GM18505 (cell line): ENCODE measurements around the gene SLC15A3.

Experiments
- ATAC-seq: cut with Tn5 transposase; IDR thresholded peaks from one replicate; pipeline ENCODE4 v1.9.1; 2021; ENCODE audit not compliant: unreplicated experiment
- POLR2A ChIP-seq: IDR thresholded peaks from 4 replicates; pipeline ENCODE4 v1.6.1; 2011; ENCODE audit warnings: borderline replicate concordance; ENCODE audit not compliant: insufficient read depth, insufficient read length; ENCODE audit errors: extremely low read depth

Gene SLC15A3

DNA sequence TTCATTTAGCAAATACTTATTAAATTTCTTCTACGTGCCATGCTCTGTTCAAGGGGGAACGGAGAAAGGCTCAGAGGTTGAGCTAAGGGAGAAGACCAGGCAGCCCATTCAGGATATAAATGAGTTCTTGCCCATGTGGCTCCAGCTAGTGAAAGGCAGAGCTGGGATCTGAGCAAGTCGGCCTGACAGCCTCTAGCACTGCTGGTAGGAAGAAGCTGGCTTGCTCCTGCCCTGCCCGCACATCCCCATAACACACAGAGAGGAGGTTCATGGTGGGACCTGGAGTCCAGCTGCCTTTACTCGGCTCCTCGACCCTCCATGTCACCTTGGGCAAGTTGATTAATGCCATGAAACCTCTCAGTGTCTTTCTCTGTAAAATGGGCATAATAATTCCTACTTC is 2.0 kb downstream of the SLC15A3 start:
- no peak for ATAC-seq
- no peak for TF ChIP-seq POLR2A

DNA sequence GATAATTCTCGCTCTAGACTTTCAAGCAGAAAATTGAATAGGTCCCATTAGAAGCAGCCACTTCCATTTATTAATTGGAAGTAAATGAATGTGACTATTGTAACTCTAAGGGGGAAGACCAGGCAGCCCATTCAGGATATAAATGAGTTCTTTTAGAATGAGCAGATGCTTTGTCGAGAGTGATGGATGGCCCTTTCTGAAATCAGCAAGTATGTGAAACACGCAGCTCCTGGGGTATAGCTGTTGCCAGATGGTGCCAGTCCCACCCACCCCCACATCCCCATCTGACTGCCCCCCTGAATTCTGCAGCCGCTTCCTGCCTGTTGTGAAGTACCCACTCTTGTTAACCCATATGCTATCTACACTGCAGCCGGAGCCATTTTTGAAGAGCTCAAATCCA is 3.7 kb downstream of the SLC15A3 start:
- TF ChIP-seq POLR2A: no peak
- ATAC-seq: no peak

DNA sequence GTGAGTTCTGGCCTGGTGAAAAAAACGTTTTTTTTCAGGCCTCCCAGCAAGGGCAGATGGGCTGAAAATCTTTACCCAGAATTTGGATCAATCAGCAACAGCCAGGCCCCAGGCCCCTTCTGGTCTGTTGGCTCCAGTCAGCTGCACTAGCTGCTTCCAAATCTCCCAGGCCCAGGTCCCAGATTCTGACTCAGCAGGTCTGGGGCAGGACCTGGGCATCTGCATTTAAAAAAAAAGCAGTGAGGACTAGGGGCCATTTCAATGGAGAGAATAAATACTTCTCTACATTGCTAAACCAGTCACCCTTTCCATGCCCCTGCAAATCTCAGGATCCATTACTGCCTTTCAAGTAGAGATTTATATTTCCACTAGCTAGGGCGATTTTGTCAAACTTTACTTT is 4.3 kb downstream of the SLC15A3 start:
- TF ChIP-seq POLR2A: no peak
- ATAC-seq: no peak

DNA sequence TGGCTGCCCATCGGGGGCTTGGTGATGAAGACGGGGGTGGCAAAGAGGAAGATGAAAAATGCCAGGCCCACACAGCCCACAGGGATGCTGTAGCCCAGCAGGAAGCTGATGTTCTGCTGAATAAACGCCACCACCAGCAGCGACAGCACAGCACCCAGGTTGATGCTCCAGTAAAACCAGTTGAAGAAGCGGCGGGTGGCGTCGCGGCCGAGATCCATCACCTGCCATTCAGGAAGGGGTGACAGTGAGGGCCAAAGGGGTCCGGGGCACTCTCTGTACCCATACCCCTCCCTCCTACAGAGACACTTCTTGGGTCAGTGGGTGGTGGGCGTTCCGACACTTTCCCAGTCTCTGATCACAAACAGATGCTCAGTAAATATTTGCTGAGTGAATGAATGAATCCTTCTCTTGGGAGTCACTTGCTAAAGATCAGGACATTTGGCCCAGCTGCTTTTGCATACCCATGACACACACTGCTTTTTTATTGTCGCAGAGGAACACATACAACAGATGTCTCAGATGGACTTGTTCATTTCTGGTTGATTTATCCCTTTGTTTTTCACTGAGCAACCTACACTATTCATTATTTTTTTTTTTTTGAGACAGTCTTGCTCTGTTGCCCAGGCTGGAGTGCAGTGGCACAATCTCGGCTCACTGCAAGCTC is 5.2 kb downstream of the SLC15A3 start:
- TF ChIP-seq POLR2A: no peak
- no peak for ATAC-seq

DNA sequence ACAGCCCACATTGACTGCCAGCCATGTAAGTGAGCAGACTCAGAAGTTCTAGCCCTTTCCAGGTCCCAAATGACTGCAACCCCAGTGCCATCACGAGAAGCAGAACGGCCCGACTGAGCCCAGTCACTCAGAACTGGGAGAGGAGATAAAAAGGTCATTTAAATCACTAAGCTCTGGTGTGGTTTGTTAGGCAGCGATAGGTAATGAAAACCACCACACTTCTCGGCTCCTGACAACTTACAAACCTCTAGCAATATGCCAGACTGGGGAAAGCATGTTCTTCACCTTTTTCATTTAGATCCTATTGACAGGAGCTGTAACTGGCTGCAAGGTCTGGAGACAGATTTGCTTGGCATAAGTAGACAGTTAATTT is 6.7 kb downstream of the SLC15A3 start:
- no peak for TF ChIP-seq POLR2A
- ATAC-seq: no peak

DNA sequence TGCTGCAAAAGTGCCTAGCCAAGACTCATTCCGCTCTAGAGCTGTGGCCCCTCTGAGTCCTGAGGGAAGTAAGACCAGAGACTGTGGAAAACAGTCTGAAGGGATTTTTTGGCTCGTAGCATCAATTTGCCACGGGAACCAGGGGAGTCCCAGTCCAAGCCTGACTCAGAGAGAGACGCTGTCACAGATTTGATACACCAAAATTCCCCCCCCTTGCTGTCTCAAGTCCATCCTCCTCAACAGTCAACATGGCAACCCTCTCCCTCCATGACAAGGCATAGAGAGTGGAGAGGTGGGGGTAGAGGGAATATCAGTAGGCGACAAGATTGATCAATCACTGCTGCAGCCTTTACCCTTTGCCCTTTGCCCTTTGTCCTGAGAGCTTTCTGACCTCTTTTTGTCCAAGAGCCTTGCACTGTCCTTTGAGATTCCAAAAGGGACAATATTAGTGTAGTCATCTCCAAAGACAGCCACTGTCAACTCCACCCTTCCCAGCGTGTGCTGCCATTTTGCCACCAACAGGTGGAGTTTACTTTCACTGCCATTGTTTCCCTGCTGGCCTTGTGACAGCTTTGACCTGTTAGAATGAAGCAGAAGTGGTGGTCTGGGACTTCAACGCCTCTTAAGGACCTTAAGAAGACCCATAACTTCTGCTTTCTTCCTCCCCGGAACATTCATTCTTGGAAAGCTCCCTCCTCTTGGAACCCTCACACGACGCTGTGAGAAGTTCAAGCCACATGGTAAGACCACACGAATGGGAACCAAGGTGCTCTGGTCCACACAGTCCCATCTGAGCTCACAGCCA is 7.3 kb downstream of the SLC15A3 start:
- no peak for ATAC-seq

DNA sequence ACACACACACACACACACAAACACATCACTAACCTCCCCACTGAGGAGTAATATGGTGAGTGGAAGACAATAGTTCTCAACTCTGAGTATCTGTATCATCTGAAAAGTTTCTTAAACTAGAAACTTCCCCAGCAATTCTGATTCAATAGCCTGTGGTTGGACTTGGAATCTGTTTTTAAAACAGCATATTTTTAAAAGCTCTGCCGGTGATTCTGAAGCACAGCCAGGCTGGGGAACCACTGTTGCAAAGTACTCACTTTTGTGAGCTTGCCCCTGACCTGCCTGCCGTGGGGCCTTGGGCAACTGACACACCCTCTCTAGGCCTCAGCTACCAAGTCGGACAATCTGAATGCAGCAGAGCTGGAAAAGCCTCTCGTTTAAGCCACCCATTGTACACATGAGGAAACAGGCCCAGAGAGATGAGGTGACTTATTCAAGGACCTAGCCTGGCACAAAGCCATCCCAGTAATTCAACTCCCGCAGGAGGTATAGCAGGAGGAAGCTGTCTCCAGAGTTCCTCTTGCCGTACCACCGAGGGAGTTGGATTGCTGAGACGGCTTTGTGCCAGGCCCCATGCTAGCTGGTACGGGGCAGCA is 8.9 kb downstream of the SLC15A3 start:
- no peak for ATAC-seq
- no peak for TF ChIP-seq POLR2A

More for the DNA sequence above, 7.3 kb downstream of the SLC15A3 start:
- no peak for TF ChIP-seq POLR2A

DNA sequence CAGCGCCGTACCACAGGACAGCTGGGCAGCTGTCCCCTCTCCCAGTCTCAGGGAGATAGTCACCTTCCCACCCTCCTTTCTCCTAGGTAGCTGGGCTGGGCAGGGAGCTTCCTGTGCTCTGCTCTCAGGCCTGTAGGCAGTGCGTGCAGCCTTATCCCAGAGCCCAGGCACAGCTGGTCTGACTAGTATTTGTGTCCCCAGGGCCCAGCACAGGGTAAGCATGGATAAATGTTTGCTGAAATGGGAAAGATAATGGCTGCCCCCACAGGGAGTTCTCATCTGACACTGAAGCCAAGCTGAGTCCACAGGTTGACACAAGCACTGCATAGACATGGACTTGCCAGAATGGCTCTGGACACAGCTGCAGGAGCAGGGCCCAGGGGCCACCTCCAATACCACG is 9.8 kb downstream of the SLC15A3 start:
- TF ChIP-seq POLR2A: no peak
- ATAC-seq: no peak

DNA sequence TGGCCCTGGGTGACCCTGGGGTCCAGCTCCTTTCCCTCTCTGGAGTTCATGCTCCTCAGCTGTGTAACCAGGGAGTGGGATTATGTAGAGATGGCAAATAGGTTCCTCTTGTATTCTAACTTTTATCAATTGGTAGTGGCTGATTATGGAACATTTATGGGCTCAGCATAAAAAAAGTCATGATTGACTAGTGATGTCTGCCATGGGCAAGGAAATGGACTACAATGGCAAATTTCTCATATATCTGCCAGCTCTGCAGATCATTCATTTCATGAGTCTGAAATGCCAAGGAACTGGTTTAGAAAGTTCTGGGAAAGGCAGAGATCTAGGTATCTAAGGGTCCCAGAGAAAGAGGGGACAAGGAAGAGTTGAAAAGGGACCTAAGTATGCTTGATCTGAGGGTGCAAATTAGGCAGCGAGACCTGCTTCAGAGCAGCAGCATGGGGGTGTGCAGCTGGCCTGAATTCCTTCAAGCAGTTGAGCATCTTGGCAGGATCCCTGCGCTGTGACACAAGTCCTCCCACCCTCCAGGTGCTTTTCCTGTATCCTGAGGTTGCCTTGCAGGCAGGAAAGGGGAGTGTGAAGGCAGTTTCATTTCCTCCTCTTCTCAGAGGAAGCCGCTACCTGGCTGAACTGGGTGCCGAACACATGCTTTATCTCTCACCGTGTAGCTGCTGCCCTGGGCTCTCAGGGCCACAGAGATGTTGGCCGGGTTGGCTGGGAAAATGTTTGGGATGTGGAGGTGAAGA is 10.4 kb downstream of the SLC15A3 start:
- ATAC-seq: no peak
- TF ChIP-seq POLR2A: no peak

DNA sequence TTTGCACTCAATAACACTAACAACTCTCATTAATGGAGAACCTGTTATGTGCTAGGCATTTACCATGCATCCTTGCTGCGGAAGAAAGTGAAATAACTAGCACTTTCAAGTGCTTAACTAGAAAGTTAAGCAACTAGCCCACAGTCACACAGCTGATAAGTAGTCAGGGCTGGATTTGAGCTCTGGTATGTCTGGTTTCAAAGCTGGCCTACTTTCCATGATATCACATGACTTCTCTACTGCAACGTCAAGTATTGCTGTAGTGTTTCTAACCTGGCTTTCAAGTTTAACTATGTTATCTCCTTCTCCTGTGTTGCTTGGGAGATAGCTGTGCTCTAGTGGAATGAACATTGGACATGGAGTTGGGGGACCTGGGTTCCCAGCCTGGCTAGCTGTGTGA is 12.1 kb downstream of the SLC15A3 start:
- TF ChIP-seq POLR2A: no peak
- ATAC-seq: no peak

DNA sequence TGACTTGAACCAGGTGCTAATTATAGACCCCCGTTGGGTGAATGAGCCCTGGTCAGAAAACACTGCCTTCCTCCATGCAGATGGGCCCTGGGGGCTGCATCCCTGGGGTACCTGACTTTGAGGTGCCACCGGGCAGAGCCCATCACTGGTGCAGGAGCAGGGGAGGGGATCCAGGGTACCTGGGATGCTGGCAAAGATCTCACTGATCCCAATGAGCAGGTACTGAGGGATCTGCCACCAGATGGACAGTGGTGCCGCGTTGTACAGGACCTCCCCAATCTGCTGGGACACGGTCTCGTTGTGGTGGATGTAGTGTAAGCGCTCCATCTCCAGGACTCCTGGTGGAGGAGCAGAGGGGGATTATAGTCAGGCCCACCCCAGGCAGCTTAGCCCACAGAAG is 12.7 kb downstream of the SLC15A3 start:
- TF ChIP-seq POLR2A: no peak
- ATAC-seq: no peak

DNA sequence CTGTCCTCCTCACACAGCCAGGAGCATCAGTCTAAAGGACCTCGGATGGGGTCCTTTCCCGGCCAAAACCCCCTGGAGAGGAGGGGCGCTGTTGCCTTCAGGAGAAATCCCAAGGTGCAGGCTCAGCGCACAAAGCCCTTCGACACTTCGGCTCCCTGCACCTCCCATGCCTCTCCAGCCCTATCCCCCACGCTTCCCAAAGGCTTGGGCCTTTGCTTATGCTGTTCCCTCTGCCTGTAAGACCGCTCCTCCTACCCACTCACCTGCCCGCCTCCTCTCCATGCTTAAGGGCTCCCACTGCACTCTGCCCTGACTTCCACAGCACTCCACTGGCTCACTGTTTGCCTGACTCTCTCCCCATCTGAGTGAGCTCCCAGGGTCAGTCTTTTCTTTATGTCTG is 13.5 kb downstream of the SLC15A3 start:
- ATAC-seq: no peak
- TF ChIP-seq POLR2A: no peak

DNA sequence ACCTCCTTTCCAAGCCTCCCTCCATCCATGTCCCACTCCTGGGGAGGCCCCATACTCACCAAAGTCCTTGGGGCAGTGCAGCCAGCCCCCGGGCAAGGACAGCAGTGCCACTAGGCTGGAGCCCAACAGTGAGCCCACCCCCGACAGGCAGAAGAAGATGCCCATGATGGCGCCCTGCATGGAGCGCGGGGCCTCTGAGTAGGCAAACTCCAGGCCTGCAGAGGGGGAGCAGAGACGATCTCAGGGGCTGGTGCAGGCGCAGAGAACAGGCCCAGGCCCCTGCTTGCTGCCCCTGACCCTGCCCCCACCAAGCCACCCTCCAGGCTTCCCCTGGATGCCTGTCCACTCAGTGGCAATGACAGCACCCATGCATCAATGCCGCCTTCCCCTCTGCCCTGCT is 14.2 kb downstream of the SLC15A3 start:
- TF ChIP-seq POLR2A: no peak
- ATAC-seq: no peak
